ENCODE data around the gene ZNF800. TPM values are rescaled to one million over a fixed set of nuclear protein-coding genes. Genes with fewer than 3 reads are reported as not detected.

ZNF800 gene
- total RNA-seq, 1 donor from 2014 or later = 40.9 TPM

- H3K4me3 Mint-ChIP-seq = no peak overlapping the region
- no peak for DNase-seq
- intact Hi-C loops (cut with micrococcal nuclease) = no loop called here
- peaks cover 15% of the 10 kb centered on the region for H3K27me3 Mint-ChIP-seq
- H3K36me3 Mint-ChIP-seq (ENCODE audit: low read depth) = peaks cover 32% of the 10 kb centered on the region
- H3K27ac Mint-ChIP-seq = no peak overlapping the region
- H3K9me3 Mint-ChIP-seq = no peaks in the 10 kb centered on the region
- H3K4me1 Mint-ChIP-seq = peaks cover 10% of the 10 kb centered on the region
These were observed 41.9 kb downstream of the ZNF800 start for GRCh38 chr7:127350586-127350985.

- peak; percentile 47 for DNase-seq
- Mint-ChIP-seq H3K4me3 (no peak overlapping the region), H3K9me3 (no peaks in the 10 kb centered on the region), H3K36me3 (ENCODE audit: low read depth) (peaks cover 29% of the 10 kb centered on the region), H3K27me3 (peaks cover 15% of the 10 kb centered on the region), H3K27ac (no peak overlapping the region), H3K4me1 (peaks cover 6% of the 10 kb centered on the region)
- intact Hi-C loops (cut with micrococcal nuclease) = loop anchor here (5.0 kb wide), 2 partner anchors 42 to 98 kb away; partner anchors contain the start of genes GRM8 and ZNF800
These were observed 42.6 kb downstream of the ZNF800 start for GRCh38 chr7:127349881-127350280.

GRCh38 chr7:127348247-127348631 is 44.3 kb downstream of the ZNF800 start:
- Mint-ChIP-seq H3K9me3 (no peaks in the 10 kb centered on the region), H3K36me3 (ENCODE audit: low read depth) (peaks cover 21% of the 10 kb centered on the region), H3K4me3 (peak overlapping the region; percentile 37), H3K27ac (no peak overlapping the region), H3K27me3 (peaks cover 15% of the 10 kb centered on the region), H3K4me1 (peaks cover 4% of the 10 kb centered on the region)
- DNase-seq = no peak
- intact Hi-C loops (cut with micrococcal nuclease) = loop anchor here (5.0 kb wide), 2 partner anchors 44 to 96 kb away; partner anchors contain the start of genes GRM8 and ZNF800

- DNase-seq = peak; percentile 91
- Mint-ChIP-seq H3K9me3 (no peaks in the 10 kb centered on the region), H3K4me3 (peak overlapping the region; percentile 43), H3K36me3 (ENCODE audit: low read depth) (peaks cover 20% of the 10 kb centered on the region), H3K27me3 (peaks cover 15% of the 10 kb centered on the region), H3K4me1 (peaks cover 4% of the 10 kb centered on the region), H3K27ac (no peak overlapping the region)
- intact Hi-C loops (cut with micrococcal nuclease) = loop anchor here (1.0 to 5.0 kb wide), 3 partner anchors 45 to 100 kb away; partner anchors contain the start of genes GRM8 and ZNF800
These were observed 44.8 kb downstream of the ZNF800 start for GRCh38 chr7:127347567-127348246.

DNA sequence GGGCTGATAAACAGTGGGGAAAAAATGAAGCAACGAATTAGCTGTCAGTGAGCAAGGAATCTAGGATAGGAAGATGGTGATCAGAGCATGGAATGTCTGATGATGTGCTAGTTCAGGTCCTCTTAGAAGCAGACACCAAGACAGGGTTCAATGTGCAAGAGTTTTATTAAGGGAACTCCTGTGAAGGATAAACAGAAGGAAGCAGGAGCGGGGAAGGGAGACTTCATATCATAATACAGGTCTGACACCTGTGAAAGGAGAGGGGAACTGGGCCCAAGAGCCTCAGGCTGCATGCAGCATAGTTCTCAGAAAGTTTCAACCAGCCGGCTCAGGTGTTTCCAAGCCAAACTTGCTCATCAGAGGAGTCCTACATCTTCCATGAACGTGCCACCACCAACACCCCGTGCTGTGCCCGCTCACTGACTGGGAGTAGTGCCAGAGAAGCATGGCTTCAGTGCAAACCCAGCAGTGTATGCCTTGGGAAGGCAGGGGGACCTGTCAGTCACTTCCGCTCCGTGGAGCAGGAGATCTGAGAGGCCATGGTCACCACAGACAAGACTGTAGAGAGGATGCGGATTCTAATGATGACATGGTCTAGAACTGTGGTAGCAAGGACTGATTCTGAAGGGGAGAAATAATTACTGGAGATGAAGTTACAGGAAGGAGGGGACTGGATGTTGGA is 45.8 kb downstream of the ZNF800 start:
- no peak overlapping the region for H3K27ac Mint-ChIP-seq
- intact Hi-C loops (cut with micrococcal nuclease) = loop anchor here (1.0 to 5.0 kb wide), 3 partner anchors 46 to 101 kb away; partner anchors contain the start of genes GRM8 and ZNF800
- peak overlapping the region; percentile 68 for H3K4me3 Mint-ChIP-seq
- peaks cover 4% of the 10 kb centered on the region for H3K4me1 Mint-ChIP-seq
- peak; percentile 54 for DNase-seq
- H3K9me3 Mint-ChIP-seq = peaks cover 3% of the 10 kb centered on the region
- peaks cover 18% of the 10 kb centered on the region for H3K36me3 Mint-ChIP-seq (ENCODE audit: low read depth)
- H3K27me3 Mint-ChIP-seq = peaks cover 15% of the 10 kb centered on the region

DNA sequence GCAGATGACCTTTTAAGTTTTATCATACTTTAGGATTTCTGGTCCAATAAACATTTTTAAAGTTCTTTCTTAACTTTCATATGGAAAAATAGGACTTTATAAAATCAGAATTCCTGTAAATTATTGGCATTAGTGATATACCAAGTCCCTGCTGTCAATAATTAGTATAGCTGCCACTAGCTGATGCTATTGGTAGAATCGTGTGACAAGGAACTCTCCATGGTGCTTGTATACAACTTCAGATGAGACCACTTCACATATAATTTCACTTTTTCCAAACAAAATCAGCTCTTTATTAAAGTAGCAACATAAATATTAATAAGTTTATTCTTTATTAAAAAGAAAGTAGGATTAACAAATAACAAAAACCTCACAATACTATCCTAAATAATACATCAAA is 49.9 kb downstream of the ZNF800 start:
- H3K27ac Mint-ChIP-seq = no peak overlapping the region
- no peak for DNase-seq
- H3K9me3 Mint-ChIP-seq = peaks cover 3% of the 10 kb centered on the region
- peaks cover 2% of the 10 kb centered on the region for H3K4me1 Mint-ChIP-seq
- H3K4me3 Mint-ChIP-seq = no peak overlapping the region
- H3K36me3 Mint-ChIP-seq (ENCODE audit: low read depth) = peaks cover 6% of the 10 kb centered on the region
- intact Hi-C loops (cut with micrococcal nuclease) = no loop called here
- H3K27me3 Mint-ChIP-seq = peaks cover 15% of the 10 kb centered on the region

GRCh38 chr7:127338122-127338521 is 54.4 kb downstream of the ZNF800 start:
- intact Hi-C loops (cut with micrococcal nuclease) = no loop called here
- H3K27ac Mint-ChIP-seq = no peak overlapping the region
- H3K4me3 Mint-ChIP-seq = no peak overlapping the region
- no peaks in the 10 kb centered on the region for H3K4me1 Mint-ChIP-seq
- H3K9me3 Mint-ChIP-seq = peaks cover 3% of the 10 kb centered on the region
- no peak for DNase-seq
- H3K36me3 Mint-ChIP-seq (ENCODE audit: low read depth) = peaks cover 2% of the 10 kb centered on the region
- peaks cover 23% of the 10 kb centered on the region for H3K27me3 Mint-ChIP-seq

DNA sequence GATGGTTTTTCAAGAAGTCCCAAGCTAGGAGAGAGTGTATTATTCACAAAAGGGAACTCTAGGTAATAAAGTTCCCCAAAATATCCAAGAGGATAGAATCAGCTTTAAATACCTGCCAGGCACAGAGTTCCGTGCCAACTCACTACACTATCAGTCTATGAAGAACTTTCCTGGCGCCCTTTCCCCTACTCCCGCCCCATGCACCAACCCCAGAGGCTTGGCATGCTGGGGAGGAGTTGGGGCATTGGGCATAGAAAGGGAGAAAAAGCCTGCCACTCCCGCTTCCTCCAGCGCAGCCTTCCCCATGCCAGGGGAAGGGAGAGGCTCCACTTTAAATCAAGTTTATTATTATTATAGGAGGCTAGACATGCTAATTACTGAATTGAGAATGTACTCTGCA is 54.9 kb downstream of the ZNF800 start:
- peaks cover 3% of the 10 kb centered on the region for H3K9me3 Mint-ChIP-seq
- H3K4me3 Mint-ChIP-seq = no peak overlapping the region
- DNase-seq = no peak
- intact Hi-C loops (cut with micrococcal nuclease) = no loop called here
- no peaks in the 10 kb centered on the region for H3K4me1 Mint-ChIP-seq
- no peak overlapping the region for H3K27ac Mint-ChIP-seq
- peaks cover 25% of the 10 kb centered on the region for H3K27me3 Mint-ChIP-seq
- peaks cover 2% of the 10 kb centered on the region for H3K36me3 Mint-ChIP-seq (ENCODE audit: low read depth)

DNA sequence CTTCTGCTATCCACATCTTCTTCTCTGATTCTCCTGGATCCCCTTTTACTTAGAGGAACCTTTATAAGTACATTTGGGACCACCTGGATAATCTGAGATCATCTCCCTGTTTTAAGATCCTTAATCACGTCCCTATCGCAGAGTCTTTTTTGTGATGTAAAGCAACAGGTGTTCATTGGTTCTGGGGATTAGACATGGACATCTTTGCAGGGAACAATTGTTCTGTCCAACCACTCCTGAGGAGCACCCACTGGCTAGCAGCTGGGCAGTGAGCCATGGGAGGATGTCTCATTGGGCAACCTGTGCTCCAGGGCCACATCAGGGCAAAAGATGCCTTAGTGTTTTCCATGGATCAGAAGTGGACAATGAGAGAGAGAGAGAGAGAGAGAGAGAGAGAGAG is 56.0 kb downstream of the ZNF800 start:
- no peak for DNase-seq
- Mint-ChIP-seq H3K36me3 (ENCODE audit: low read depth) (no peaks in the 10 kb centered on the region), H3K4me3 (no peak overlapping the region), H3K27ac (no peak overlapping the region), H3K4me1 (no peaks in the 10 kb centered on the region), H3K9me3 (no peaks in the 10 kb centered on the region), H3K27me3 (peaks cover 29% of the 10 kb centered on the region)
- intact Hi-C loops (cut with micrococcal nuclease) = no loop called here

GRCh38 chr7:127332880-127333279 is 59.6 kb downstream of the ZNF800 start:
- DNase-seq = no peak
- Mint-ChIP-seq H3K4me3 (no peak overlapping the region), H3K27ac (no peak overlapping the region), H3K9me3 (no peaks in the 10 kb centered on the region), H3K27me3 (peaks cover 38% of the 10 kb centered on the region), H3K4me1 (no peaks in the 10 kb centered on the region), H3K36me3 (ENCODE audit: low read depth) (no peaks in the 10 kb centered on the region)
- intact Hi-C loops (cut with micrococcal nuclease) = no loop called here

DNA sequence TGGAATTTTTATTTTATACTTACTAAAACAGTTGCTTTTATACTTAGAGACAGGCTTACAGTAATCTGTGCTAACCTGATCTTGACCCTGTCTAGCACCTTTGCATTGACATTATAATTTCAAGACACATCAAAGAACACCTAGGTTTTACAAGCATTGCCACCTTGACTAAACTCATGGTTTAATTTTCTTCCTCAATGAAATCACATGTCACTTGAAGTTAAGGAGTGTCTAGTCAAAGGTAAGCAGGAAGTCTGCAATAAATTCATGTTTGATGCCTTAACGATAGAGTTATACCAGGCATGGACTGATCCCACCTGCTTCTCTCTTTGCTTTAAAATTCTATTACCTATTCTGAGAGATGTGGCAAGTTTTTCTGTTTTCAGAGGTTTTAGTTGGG is 62.4 kb downstream of the ZNF800 start:
- Mint-ChIP-seq H3K9me3 (no peaks in the 10 kb centered on the region), H3K27me3 (peaks cover 37% of the 10 kb centered on the region), H3K36me3 (ENCODE audit: low read depth) (no peaks in the 10 kb centered on the region), H3K4me1 (no peaks in the 10 kb centered on the region), H3K27ac (no peak overlapping the region), H3K4me3 (no peak overlapping the region)
- no peak for DNase-seq
- intact Hi-C loops (cut with micrococcal nuclease) = no loop called here

DNA sequence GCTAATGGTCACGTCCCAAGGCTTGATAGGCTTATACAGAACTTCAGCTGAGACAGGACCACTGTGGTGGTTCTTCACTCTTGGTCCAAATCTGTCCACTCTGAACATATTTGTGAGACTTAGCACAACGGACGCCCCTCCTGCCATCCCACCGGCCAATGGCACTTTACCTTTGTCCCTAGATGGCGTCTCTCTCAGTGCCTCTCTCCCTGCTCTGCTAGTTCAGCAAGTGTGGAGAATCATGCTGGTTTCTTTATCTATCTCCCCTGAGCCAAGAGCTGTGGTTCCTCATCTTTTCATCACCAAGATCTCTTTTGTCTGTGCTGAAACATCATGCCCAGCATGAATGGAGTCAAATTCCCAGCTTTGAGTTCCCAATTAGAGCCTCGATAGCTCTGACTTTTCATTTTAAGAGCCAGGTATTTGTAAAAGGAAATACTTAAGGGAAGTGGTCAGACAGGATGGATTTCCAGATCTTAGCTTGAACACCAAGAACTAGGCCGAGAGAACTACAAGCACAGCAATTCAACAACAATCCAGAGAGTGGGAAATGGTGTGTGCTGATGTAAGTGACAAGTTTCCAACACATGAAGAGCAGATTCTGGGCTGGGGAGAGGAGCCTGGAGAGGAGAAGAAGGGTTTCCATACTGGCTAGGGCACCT is 69.5 kb downstream of the ZNF800 start:
- no peaks in the 10 kb centered on the region for H3K36me3 Mint-ChIP-seq (ENCODE audit: low read depth)
- DNase-seq = no peak
- H3K27ac Mint-ChIP-seq = no peak overlapping the region
- peaks cover 6% of the 10 kb centered on the region for H3K4me1 Mint-ChIP-seq
- H3K9me3 Mint-ChIP-seq = no peaks in the 10 kb centered on the region
- intact Hi-C loops (cut with micrococcal nuclease) = no loop called here
- H3K4me3 Mint-ChIP-seq = no peak overlapping the region
- peaks cover 27% of the 10 kb centered on the region for H3K27me3 Mint-ChIP-seq

GRCh38 chr7:127322351-127322750 is 70.2 kb downstream of the ZNF800 start:
- Mint-ChIP-seq H3K36me3 (ENCODE audit: low read depth) (no peaks in the 10 kb centered on the region), H3K9me3 (no peaks in the 10 kb centered on the region), H3K27me3 (peaks cover 25% of the 10 kb centered on the region), H3K27ac (no peak overlapping the region), H3K4me1 (peaks cover 6% of the 10 kb centered on the region), H3K4me3 (no peak overlapping the region)
- intact Hi-C loops (cut with micrococcal nuclease) = no loop called here
- peak; percentile 59 for DNase-seq

GRCh38 chr7:127320974-127321373 is 71.5 kb downstream of the ZNF800 start:
- H3K36me3 Mint-ChIP-seq (ENCODE audit: low read depth) = no peaks in the 10 kb centered on the region
- intact Hi-C loops (cut with micrococcal nuclease) = no loop called here
- H3K27me3 Mint-ChIP-seq = peaks cover 22% of the 10 kb centered on the region
- H3K4me3 Mint-ChIP-seq = no peak overlapping the region
- no peak for DNase-seq
- H3K4me1 Mint-ChIP-seq = peaks cover 6% of the 10 kb centered on the region
- no peaks in the 10 kb centered on the region for H3K9me3 Mint-ChIP-seq
- H3K27ac Mint-ChIP-seq = no peak overlapping the region

Measured in activated CD4-positive, alpha-beta T cell treated with anti-CD3 and anti-CD28 coated beads, Interleukin-2, amount 10 ng/mL, durations not matched to agents 24 days and 14 days (primary cell).